Measurements from ENCODE around the gene NAA38.

DNA sequence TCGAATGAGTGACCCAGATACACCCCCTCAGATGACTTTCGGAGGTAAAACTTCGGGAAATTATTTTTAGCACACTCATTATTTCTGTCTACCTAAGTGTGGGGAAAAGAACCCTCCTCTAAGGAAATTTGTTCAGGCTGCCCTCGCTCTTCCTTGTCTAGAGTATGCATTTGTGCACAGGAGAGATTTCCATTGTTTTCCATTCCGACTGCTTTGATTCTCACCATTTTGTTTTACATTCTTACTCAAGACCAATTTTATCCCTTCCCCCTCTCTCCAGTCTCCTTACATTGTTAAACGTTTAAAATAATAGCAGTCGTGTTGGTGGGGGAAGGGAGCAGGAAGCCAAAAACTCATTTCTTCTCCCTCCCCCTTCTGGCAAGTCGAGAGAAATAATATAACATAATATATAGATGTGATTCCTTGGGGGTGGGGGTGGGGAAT, 29.7 kb upstream of the NAA38 start:
- TF ChIP-seq CTCF (IDR thresholded peaks at IDR 0.05) (no peak), POLR2A (IDR thresholded peaks at IDR 0.05) (no peak)

Data from right lobe of liver (tissue), 4 donors.